HepG2 (cell line): ENCODE results near the gene DOC2A. TPM values are rescaled to one million over a fixed set of nuclear protein-coding genes. Genes with fewer than 3 reads are reported as not detected.

Source experiments
- CBX5 ChIP-seq: sonication (generic); formaldehyde crosslinking; IDR thresholded peaks from 2 replicates; pipeline ENCODE4 v1.4.0; 2020; ENCODE audit warnings: missing genetic modification reagents, borderline replicate concordance
- ZNF431 ChIP-seq: sonication (generic); formaldehyde crosslinking; IDR thresholded peaks from 2 replicates; pipeline ENCODE4 v1.9.0; 2022; ENCODE audit warnings: missing genetic modification reagents, low read depth, mild to moderate bottlenecking, borderline replicate concordance
- ZNF749 ChIP-seq: sonication (generic); formaldehyde crosslinking; IDR thresholded peaks from 2 replicates; pipeline ENCODE4 v1.8.0; 2022; ENCODE audit warnings: mild to moderate bottlenecking, missing genetic modification reagents, moderate library complexity, borderline replicate concordance
- ZSCAN9 ChIP-seq: IDR thresholded peaks from 2 replicates; pipeline ENCODE4 v1.6.1; 2016; ENCODE audit warnings: borderline replicate concordance
- polyA plus RNA-seq, 8 experiments: library from polyadenylated mRNA; depleted of rRNA in 3 of 8; stranded (reverse) in 7 of 8; unstranded in 1 of 8; fragments of >200 nt; fragmentation: Illumina TruSeq in 4 of 8; extraction: Trizol in 4 of 8; gene quantifications; 2 replicates each; pipeline versions ENCODE4 v1.2.1 to v1.2.3, GENCODE V29; 2011 to 2016; ENCODE audit warnings: low read depth in 4 of 8, missing spikeins in 1 of 8, mixed read lengths in 1 of 8; ENCODE audit not compliant: insufficient read depth in 1 of 8
- total RNA-seq, 5 experiments: library from RNA; depleted of rRNA; stranded (reverse); fragments of >200 nt; fragmentation: Illumina TruSeq; extraction: Trizol; gene quantifications; 2 replicates each; pipeline ENCODE4 v1.2.3, GENCODE V29; 2016; ENCODE audit warnings: low read depth in 1 of 5
- TF ChIP-seq, protein P1 (sequence below): sonication (generic); formaldehyde crosslinking; IDR thresholded peaks from 2 replicates; pipeline ENCODE4 v1.5.0; 2020; ENCODE audit warnings: missing genetic modification reagents
- TF ChIP-seq, protein P2 (sequence below): sonication (generic); formaldehyde crosslinking; IDR thresholded peaks from 2 replicates; pipeline ENCODE4 v1.5.0; 2020; ENCODE audit warnings: missing genetic modification reagents
- TF ChIP-seq, protein P3 (sequence below): conservative IDR thresholded peaks from 2 replicates; pipeline ENCODE4 v1.6.1; 2018; ENCODE audit warnings: missing genetic modification reagents
- TF ChIP-seq, protein P4 (sequence below): IDR thresholded peaks from 2 replicates; pipeline ENCODE4 v1.6.1; 2016; ENCODE audit warnings: missing biosample characterization, missing genetic modification reagents, low read depth
- TF ChIP-seq, protein P5 (sequence below): sonication (generic); formaldehyde crosslinking; IDR thresholded peaks from 2 replicates; pipeline ENCODE4 v1.9.0; 2021; ENCODE audit warnings: missing genetic modification reagents, borderline replicate concordance

Gene DOC2A
- total and polyA plus RNA-seq, 2 of the 13 experiments (the other 11 are each of a cell fraction or from before 2014, with no cell fraction given): 0.15 to 0.55 TPM

DNA sequence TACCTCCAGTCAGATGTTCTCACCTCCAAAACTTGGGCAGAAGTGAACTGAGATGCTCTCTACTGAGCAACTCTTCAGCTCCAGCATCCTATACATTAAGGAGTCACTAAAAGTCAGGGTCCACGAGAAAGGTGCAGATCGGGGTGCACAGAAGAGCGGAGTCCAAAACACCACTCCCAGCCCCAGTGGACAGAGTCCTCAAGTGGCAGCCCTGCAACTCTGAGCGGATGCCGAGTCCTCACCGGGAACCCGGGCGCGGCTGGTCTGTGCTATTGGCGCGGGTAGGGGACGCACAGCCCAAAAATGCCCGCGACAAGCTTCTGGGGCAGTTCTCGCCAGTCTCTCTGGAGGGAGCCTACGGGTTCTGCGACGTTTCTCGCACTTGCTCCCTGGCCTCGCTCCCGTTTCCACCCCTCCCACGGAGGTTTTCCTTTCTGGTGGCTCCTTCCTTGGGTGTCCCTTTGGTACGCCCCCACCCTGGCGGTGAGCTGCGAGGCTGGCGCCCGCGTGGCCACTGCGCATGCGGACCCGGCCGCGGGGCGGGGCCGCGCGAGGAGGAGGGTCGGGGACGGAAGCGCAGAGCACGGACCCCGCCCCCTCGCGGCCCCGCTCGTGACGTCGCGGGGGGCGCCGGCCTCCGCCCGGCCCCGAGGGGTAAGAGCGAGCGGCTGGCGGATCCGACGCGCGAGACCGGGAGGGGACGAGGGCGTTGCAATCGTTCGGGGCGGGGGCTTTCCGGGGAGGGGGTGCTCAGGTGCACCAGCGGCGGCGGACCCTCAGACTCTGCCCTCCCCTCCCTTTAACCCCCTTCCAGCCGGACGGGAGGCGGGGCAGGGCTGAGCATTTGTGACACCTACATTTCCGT lies 49.1 kb downstream of the DOC2A start, which contains the start of gene TMEM219 (continued):
- TF ChIP-seq, protein P1, sequence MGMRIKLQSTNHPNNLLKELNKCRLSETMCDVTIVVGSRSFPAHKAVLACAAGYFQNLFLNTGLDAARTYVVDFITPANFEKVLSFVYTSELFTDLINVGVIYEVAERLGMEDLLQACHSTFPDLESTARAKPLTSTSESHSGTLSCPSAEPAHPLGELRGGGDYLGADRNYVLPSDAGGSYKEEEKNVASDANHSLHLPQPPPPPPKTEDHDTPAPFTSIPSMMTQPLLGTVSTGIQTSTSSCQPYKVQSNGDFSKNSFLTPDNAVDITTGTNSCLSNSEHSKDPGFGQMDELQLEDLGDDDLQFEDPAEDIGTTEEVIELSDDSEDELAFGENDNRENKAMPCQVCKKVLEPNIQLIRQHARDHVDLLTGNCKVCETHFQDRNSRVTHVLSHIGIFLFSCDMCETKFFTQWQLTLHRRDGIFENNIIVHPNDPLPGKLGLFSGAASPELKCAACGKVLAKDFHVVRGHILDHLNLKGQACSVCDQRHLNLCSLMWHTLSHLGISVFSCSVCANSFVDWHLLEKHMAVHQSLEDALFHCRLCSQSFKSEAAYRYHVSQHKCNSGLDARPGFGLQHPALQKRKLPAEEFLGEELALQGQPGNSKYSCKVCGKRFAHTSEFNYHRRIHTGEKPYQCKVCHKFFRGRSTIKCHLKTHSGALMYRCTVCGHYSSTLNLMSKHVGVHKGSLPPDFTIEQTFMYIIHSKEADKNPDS (CRISPR knock-in tag): no peak
- TF ChIP-seq, protein P2, sequence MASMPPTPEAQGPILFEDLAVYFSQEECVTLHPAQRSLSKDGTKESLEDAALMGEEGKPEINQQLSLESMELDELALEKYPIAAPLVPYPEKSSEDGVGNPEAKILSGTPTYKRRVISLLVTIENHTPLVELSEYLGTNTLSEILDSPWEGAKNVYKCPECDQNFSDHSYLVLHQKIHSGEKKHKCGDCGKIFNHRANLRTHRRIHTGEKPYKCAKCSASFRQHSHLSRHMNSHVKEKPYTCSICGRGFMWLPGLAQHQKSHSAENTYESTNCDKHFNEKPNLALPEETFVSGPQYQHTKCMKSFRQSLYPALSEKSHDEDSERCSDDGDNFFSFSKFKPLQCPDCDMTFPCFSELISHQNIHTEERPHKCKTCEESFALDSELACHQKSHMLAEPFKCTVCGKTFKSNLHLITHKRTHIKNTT: no peak
- TF ChIP-seq ZNF749 (CRISPR knock-in tag) (peak; percentile 76), CBX5 (CRISPR knock-in tag) (no peak), ZSCAN9 (CRISPR knock-in tag) (peak; percentile 8; the same call in 1 of the 2 replicates), ZNF431 (CRISPR knock-in tag) (peak; percentile 5; the same call in 1 of the 2 replicates)
- TF ChIP-seq, protein P3, sequence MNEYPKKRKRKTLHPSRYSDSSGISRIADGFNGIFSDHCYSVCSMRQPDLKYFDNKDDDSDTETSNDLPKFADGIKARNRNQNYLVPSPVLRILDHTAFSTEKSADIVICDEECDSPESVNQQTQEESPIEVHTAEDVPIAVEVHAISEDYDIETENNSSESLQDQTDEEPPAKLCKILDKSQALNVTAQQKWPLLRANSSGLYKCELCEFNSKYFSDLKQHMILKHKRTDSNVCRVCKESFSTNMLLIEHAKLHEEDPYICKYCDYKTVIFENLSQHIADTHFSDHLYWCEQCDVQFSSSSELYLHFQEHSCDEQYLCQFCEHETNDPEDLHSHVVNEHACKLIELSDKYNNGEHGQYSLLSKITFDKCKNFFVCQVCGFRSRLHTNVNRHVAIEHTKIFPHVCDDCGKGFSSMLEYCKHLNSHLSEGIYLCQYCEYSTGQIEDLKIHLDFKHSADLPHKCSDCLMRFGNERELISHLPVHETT (CRISPR knock-in tag): peak; percentile 75
- TF ChIP-seq, protein P4, sequence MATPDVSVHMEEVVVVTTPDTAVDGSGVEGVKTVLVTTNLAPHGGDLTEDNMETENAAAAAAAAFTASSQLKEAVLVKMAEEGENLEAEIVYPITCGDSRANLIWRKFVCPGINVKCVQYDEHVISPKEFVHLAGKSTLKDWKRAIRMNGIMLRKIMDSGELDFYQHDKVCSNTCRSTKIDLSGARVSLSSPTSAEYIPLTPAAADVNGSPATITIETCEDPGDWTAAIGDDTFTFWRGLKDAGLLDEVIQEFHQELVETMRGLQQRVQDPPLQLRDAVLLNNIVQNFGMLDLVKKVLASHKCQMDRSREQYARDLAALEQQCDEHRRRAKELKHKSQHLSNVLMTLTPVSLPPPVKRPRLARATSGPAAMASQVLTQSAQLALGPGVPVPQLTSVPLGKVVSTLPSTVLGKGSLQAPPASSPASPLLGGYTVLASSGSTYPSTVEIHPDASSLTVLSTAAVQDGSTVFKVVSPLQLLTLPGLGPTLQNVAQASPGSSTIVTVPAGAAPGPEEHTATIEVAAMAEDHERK (CRISPR knock-in tag): 0 out of 2 replicates have a peak, but pooled peaks have one; percentile 36
- TF ChIP-seq, protein P5, sequence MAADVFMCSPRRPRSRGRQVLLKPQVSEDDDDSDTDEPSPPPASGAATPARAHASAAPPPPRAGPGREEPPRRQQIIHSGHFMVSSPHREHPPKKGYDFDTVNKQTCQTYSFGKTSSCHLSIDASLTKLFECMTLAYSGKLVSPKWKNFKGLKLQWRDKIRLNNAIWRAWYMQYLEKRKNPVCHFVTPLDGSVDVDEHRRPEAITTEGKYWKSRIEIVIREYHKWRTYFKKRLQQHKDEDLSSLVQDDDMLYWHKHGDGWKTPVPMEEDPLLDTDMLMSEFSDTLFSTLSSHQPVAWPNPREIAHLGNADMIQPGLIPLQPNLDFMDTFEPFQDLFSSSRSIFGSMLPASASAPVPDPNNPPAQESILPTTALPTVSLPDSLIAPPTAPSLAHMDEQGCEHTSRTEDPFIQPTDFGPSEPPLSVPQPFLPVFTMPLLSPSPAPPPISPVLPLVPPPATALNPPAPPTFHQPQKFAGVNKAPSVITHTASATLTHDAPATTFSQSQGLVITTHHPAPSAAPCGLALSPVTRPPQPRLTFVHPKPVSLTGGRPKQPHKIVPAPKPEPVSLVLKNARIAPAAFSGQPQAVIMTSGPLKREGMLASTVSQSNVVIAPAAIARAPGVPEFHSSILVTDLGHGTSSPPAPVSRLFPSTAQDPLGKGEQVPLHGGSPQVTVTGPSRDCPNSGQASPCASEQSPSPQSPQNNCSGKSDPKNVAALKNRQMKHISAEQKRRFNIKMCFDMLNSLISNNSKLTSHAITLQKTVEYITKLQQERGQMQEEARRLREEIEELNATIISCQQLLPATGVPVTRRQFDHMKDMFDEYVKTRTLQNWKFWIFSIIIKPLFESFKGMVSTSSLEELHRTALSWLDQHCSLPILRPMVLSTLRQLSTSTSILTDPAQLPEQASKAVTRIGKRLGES (CRISPR knock-in tag): no peak
